ENCODE results near the gene FRYL. TPM values are rescaled to one million over a fixed set of nuclear protein-coding genes. Genes with fewer than 3 reads are reported as not detected.
"Not testable (repeated sequence)": the region's sequence is repeated elsewhere in the genome, so short reads cannot be mapped to it uniquely, and the experiment has no call there.

FRYL gene
- polyA plus RNA-seq (2012; ENCODE audit: missing spikeins) = 18.9 TPM

- DNase-seq (ENCODE audit: insufficient read length) (peak; percentile 71), FAIRE-seq (peak; percentile 94)
- TF ChIP-seq POLR2AphosphoS5 (IDR thresholded peaks at IDR 0.05; ENCODE audit: low read depth, low read length) (peak; percentile 60), POLR2A (IDR thresholded peaks at IDR 0.05; ENCODE audit: low read depth, low read length) (peak; percentile 61; the same call in 1 of the 2 replicates), TAF1 (IDR thresholded peaks at IDR 0.05; ENCODE audit: borderline replicate concordance, low read depth, low read length) (peak; percentile 58; the same call in 1 of the 2 replicates)
Measured at GRCh38 chr4:48779998-48780864, at the start of gene FRYL. TSS of gene FRYL (minus strand) at chr4:48780279. CDS start at chr4:48634410, 145,869 bp downstream.

- no peak for FAIRE-seq
- TF ChIP-seq TAF1 (IDR thresholded peaks at IDR 0.05; ENCODE audit: borderline replicate concordance, low read depth, low read length) = no peak
- no peak for TF ChIP-seq POLR2A (IDR thresholded peaks at IDR 0.05; ENCODE audit: low read depth, low read length)
- TF ChIP-seq POLR2AphosphoS5 (IDR thresholded peaks at IDR 0.05; ENCODE audit: low read depth, low read length) = no peak
- no peak for DNase-seq (ENCODE audit: insufficient read length)
Measured at GRCh38 chr4:48827622-48828021, 47.5 kb upstream of the FRYL start.

GRCh38 chr4:48821431-48821830, 41.4 kb upstream of the FRYL start:
- DNase-seq (ENCODE audit: insufficient read length); FAIRE-seq: not testable (repeated sequence)

- TF ChIP-seq POLR2AphosphoS5 (IDR thresholded peaks at IDR 0.05; ENCODE audit: low read depth, low read length) (no peak), TAF1 (IDR thresholded peaks at IDR 0.05; ENCODE audit: borderline replicate concordance, low read depth, low read length) (no peak), POLR2A (IDR thresholded peaks at IDR 0.05; ENCODE audit: low read depth, low read length) (no peak)
- no peak for DNase-seq (ENCODE audit: insufficient read length)
- FAIRE-seq = no peak
Measured at GRCh38 chr4:48816971-48817370, 36.9 kb upstream of the FRYL start.

GRCh38 chr4:48816297-48816696, 36.2 kb upstream of the FRYL start:
- not testable (repeated sequence) for FAIRE-seq; DNase-seq (ENCODE audit: insufficient read length)

- FAIRE-seq (no peak), DNase-seq (ENCODE audit: insufficient read length) (no peak)
- TF ChIP-seq POLR2AphosphoS5 (IDR thresholded peaks at IDR 0.05; ENCODE audit: low read depth, low read length) = no peak
- no peak for TF ChIP-seq POLR2A (IDR thresholded peaks at IDR 0.05; ENCODE audit: low read depth, low read length)
- no peak for TF ChIP-seq TAF1 (IDR thresholded peaks at IDR 0.05; ENCODE audit: borderline replicate concordance, low read depth, low read length)
Measured at GRCh38 chr4:48815483-48815882, 35.4 kb upstream of the FRYL start.

- TF ChIP-seq TAF1 (IDR thresholded peaks at IDR 0.05; ENCODE audit: borderline replicate concordance, low read depth, low read length) = no peak
- TF ChIP-seq POLR2A (IDR thresholded peaks at IDR 0.05; ENCODE audit: low read depth, low read length) = no peak
- FAIRE-seq = peak; percentile 73
- no peak for DNase-seq (ENCODE audit: insufficient read length)
Measured at GRCh38 chr4:48813964-48814363, 33.9 kb upstream of the FRYL start.

GRCh38 chr4:48812866-48813265, 32.8 kb upstream of the FRYL start:
- DNase-seq (ENCODE audit: insufficient read length) = no peak
- no peak for TF ChIP-seq POLR2AphosphoS5 (IDR thresholded peaks at IDR 0.05; ENCODE audit: low read depth, low read length)
- no peak for TF ChIP-seq POLR2A (IDR thresholded peaks at IDR 0.05; ENCODE audit: low read depth, low read length)
- no peak for TF ChIP-seq TAF1 (IDR thresholded peaks at IDR 0.05; ENCODE audit: borderline replicate concordance, low read depth, low read length)
- peak; percentile 73 for FAIRE-seq

- no peak for FAIRE-seq
- DNase-seq (ENCODE audit: insufficient read length) = no peak
- TF ChIP-seq TAF1 (IDR thresholded peaks at IDR 0.05; ENCODE audit: borderline replicate concordance, low read depth, low read length) (no peak), POLR2AphosphoS5 (IDR thresholded peaks at IDR 0.05; ENCODE audit: low read depth, low read length) (no peak), POLR2A (IDR thresholded peaks at IDR 0.05; ENCODE audit: low read depth, low read length) (no peak)
Measured at GRCh38 chr4:48804584-48805301, 24.7 kb upstream of the FRYL start.

GRCh38 chr4:48801016-48801715, 21.1 kb upstream of the FRYL start:
- no peak for DNase-seq (ENCODE audit: insufficient read length)
- no peak for FAIRE-seq
- TF ChIP-seq POLR2A (IDR thresholded peaks at IDR 0.05; ENCODE audit: low read depth, low read length) (no peak), TAF1 (IDR thresholded peaks at IDR 0.05; ENCODE audit: borderline replicate concordance, low read depth, low read length) (no peak), POLR2AphosphoS5 (IDR thresholded peaks at IDR 0.05; ENCODE audit: low read depth, low read length) (no peak)

GRCh38 chr4:48800155-48800554, 20.1 kb upstream of the FRYL start:
- not testable (repeated sequence) for FAIRE-seq; DNase-seq (ENCODE audit: insufficient read length)

GRCh38 chr4:48799157-48799556, 19.1 kb upstream of the FRYL start:
- TF ChIP-seq POLR2A (IDR thresholded peaks at IDR 0.05; ENCODE audit: low read depth, low read length) = no peak
- no peak for TF ChIP-seq TAF1 (IDR thresholded peaks at IDR 0.05; ENCODE audit: borderline replicate concordance, low read depth, low read length)
- no peak for TF ChIP-seq POLR2AphosphoS5 (IDR thresholded peaks at IDR 0.05; ENCODE audit: low read depth, low read length)
- FAIRE-seq = no peak
- DNase-seq (ENCODE audit: insufficient read length) = no peak
